NCI-H2029 (cell line): ENCODE data around the gene ITPK1.

Experiments
- DNase-seq: peaks from one replicate; lab custom pipeline; 2025; lab: John Stamatoyannopoulos, UW

ITPK1 gene

GRCh38 chr14:92951261-92951660 is 164.5 kb downstream of the ITPK1 start:
- no peak for DNase-seq

- DNase-seq, result no peak
Measured at GRCh38 chr14:92950773-92951172, 165.0 kb downstream of the ITPK1 start.

- no peak for DNase-seq
Measured at GRCh38 chr14:92950193-92950540, 165.6 kb downstream of the ITPK1 start.

- DNase-seq, result no peak
Measured at GRCh38 chr14:92949496-92950192, 166.1 kb downstream of the ITPK1 start.

- DNase-seq, result no peak
Measured at GRCh38 chr14:92948647-92949046, 167.1 kb downstream of the ITPK1 start.

- no peak for DNase-seq
Measured at GRCh38 chr14:92946847-92947545, 168.7 kb downstream of the ITPK1 start.

- DNase-seq, result peak; percentile 77
Measured at GRCh38 chr14:92945959-92946846, 169.5 kb downstream of the ITPK1 start.

- no peak for DNase-seq
Measured at GRCh38 chr14:92945544-92945943, 170.2 kb downstream of the ITPK1 start.

GRCh38 chr14:92944976-92945375 is 170.7 kb downstream of the ITPK1 start:
- peak; percentile 50 for DNase-seq

- DNase-seq, result no peak
Measured at GRCh38 chr14:92943855-92944570, 171.7 kb downstream of the ITPK1 start.

- no peak for DNase-seq
Measured at GRCh38 chr14:92942976-92943710, 172.6 kb downstream of the ITPK1 start.

GRCh38 chr14:92942576-92942975 is 173.1 kb downstream of the ITPK1 start:
- DNase-seq, result no peak

GRCh38 chr14:92942136-92942535 is 173.6 kb downstream of the ITPK1 start:
- DNase-seq, result no peak

GRCh38 chr14:92941531-92941930 is 174.2 kb downstream of the ITPK1 start:
- no peak for DNase-seq

- no peak for DNase-seq
Measured at GRCh38 chr14:92940543-92940942, 175.2 kb downstream of the ITPK1 start.

- DNase-seq, result no peak
Measured at GRCh38 chr14:92939699-92940098, 176.0 kb downstream of the ITPK1 start.

- DNase-seq, result no peak
Measured at GRCh38 chr14:92938890-92939671, 176.6 kb downstream of the ITPK1 start.

GRCh38 chr14:92938235-92938875 is 177.4 kb downstream of the ITPK1 start:
- no peak for DNase-seq

- DNase-seq, result no peak
Measured at GRCh38 chr14:92937051-92937937, 178.4 kb downstream of the ITPK1 start.
